ENCODE results near the gene DPCD.
"Not testable (repeated sequence)": the region's sequence is repeated elsewhere in the genome, so short reads cannot be mapped to it uniquely, and the experiment has no call there.

The DPCD gene

DNA sequence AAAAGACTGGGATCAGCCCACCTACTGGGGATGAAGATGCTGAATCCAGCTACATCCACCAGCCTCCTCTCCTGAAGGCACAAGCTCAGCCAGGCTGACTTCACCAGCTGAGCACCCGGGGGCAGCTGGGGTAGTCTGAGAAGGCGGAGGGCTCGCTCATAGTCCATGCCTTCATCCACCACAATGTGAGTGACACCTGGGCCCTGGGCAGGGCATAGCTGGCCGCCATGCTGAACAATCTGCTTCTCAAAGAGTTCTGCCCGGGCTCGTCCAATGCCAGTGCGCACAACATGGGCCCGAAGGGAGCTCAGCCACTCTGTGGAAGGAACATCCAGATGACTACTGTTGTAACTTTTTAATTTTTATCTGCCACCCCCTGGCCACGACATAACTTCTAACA, 2.3 kb upstream of the DPCD start:
- no peak for DNase-seq

DNA sequence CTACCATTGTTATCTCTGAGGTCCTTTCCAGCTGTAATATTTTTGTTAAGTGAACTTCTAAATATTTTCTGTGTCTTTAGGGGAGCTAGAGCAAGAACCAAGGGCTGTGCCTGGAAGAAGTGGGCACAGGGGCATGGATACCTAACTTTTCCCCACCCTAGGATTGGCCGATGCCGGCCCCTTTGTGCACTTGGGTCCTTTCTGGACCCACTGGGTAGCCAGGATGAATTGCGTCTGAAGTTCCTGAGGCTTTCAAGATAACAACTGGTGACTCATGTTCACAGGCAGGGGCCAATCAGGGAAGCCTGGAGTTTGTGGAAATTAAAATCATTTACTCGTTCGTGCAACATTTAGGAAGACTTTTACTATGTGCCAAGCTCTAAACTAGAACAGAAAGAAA, 758 bp downstream of the DPCD start:
- DNase-seq, result no peak

DNA sequence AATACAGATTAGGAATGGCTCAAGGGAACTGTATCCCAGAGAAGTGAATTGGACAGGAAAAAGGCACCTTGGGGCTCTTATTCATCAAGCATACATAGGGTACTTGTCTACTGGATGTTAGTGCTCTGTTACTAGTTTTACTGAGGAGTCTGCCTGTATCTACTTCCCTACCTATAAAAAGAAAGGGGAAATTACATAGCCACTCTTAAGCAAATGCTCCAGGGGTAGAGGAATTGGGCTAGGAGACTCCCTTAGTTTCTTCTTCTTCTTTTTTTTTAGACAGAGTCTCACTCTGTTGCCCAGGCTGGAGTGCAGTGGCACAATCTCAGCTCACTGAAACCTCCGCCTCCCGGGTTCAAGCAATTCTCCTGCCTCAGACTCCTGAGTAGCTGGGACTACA, 5.2 kb downstream of the DPCD start:
- not testable (repeated sequence) for DNase-seq

DNA sequence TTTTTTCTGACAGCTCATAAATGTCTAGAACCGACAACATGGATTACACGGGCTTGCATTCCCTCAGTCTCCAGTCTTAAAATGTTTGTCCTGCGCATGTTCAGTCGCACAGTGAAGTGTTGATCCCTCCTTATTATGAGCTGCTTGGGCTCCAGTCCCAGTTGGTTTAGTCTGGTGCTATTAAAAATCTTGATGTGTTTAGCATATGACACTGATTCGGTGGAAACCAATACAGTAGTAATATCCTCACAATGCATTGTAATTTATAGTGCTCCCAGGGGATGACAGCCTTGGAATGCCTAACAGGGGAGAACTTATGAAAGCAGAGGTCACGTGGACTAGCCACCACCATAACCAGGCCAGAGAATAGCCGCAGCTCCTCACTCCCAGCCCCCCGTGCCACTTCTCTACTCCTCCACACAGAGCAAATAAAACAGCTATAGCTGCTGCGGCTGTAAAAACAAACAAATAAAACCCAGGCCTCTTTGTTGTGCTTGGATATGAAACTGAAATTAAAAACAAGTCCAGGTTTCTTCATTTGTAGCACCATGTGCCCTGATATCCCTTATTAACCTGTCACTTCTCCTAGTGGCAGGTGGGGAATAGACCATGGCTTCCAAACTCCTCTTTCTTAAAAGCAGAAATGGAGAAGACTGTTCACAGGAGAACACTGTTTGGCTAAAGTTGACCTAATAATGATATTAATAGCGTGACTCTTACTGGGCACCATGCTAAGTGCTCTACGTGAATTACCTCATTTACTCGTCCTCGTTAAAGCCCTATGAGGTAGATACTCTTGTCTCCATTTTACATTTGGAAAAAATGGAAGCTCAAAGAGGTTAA, 7.7 kb downstream of the DPCD start:
- no peak for DNase-seq

DNA sequence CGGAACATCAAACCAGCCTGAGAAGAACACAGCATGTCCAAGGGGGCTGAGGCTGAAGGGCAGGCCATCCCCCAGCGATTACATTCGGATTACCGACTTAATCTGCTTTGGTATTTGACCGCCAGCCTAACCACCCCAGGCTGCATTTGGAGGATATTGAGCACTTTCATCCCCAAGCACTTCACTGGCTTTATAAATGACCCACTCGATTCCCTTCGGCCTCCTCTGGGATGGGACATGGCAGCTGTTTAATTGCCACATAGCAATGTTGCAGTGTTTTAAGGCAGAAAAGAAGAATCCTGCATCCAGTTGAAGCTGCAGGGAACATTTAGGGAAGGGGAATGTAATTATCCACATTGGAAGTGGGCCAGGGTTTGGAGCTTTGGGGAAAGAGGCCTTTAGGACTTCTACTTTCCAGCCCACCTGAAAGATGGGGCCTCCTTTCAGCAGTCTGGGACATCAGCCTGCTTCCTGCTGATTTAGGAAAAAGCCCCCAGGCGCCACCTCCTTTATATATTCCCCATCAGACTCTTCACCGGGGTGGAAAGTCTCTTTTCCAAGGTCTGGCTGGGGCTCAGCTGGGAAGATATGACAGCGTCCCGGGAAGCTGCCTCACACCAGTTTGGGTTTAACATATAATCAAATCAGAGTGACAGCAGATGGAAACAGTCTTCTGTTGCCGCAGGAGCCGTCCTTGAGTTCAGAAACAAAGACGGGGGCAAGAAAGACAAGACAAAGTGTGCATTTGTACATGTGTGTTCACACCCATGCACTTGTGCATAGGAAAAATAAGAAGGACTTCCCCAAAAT, 9.2 kb downstream of the DPCD start:
- DNase-seq, result no peak

DNA sequence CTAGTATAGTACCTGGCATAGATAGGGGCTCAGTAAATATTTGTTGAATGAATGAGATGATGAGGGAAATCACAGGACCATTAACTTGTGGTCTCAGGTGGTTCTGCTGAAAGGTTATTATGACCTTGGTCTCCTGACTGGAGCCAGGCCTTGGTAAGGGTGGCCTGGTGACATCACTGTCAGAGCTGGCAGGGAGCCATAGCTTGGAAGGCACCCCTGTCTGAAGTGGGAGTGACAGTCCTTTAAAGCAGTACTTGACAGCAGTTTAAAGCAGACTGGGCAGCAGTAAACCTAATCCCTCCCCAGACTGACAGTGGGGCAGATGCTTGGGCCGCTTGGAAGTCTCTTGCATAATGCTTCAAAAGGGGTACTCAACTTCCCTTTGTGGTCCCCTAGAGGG, 13.4 kb downstream of the DPCD start:
- DNase-seq, result no peak

DNA sequence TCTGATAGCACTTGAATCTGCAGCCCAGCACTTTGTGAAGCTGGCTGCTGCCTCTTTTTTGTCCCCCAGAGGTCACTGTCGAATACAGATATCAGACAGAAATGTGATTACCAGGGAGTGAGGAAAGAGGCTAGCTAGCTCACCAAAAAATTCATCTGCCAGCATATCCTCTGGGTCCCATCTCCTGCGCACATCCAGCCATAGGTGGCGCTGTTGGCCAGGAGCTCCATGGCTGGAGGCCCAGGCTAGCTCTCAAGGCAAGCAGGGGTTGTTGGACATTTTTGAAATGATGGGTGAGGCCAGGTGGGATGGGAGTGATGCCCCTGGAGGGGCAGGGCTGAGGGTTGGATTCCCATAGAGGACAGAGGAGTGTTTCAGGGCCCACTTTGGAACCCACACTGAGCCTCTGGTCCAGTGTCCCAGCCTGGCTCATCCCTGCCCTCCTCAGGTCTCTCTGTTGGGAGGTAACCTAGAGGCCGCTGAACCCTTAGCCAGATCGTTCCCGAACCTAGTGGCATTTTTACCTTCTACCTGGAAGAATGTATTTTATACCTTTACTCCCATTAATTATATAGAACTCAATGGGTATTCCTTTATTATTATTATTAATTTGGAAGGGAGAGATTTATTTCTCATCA, 14.8 kb downstream of the DPCD start:
- peak in 13 of 14 donors; percentile 18 to 78 (median 54) for DNase-seq

DNA sequence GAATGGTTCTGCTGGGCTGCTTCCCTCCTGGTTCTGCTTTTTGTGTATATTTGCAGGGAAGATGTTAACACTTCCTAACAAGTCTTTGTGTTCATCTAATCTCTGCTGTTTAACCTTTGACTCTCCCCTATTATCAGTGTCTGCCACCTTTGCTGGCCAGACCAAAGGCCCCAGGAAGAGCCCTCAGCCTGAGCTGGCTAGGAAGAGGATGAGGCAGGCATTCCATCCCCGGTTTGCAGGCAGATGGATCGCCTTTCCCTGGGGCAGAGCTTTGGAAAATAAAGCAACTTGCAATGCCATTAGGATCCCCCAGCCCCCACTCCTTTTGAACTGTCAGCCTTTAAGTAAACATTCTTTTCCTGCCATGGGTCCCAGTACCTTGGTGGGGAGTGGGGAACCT, 19.0 kb downstream of the DPCD start:
- no peak for DNase-seq

DNA sequence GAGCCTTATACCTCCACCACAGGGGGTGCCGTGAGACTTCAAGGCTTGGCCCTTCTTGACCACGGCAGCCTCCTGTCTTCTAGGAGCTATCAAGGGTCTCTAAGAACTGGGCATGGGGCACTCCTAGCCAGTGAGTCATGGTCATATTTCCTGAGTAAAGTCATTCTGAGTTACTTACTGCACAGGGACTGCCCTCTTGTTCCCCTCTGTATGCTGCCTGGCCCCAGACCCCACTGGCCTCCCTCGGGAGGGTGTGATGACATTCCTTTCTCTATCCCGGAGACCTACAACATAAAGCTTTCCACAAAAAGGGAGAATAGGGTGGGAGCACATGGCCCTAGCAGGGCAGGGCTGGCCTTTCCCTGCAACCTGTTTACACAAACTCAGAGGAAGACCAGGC, 21.4 kb downstream of the DPCD start:
- no peak for DNase-seq

DNA sequence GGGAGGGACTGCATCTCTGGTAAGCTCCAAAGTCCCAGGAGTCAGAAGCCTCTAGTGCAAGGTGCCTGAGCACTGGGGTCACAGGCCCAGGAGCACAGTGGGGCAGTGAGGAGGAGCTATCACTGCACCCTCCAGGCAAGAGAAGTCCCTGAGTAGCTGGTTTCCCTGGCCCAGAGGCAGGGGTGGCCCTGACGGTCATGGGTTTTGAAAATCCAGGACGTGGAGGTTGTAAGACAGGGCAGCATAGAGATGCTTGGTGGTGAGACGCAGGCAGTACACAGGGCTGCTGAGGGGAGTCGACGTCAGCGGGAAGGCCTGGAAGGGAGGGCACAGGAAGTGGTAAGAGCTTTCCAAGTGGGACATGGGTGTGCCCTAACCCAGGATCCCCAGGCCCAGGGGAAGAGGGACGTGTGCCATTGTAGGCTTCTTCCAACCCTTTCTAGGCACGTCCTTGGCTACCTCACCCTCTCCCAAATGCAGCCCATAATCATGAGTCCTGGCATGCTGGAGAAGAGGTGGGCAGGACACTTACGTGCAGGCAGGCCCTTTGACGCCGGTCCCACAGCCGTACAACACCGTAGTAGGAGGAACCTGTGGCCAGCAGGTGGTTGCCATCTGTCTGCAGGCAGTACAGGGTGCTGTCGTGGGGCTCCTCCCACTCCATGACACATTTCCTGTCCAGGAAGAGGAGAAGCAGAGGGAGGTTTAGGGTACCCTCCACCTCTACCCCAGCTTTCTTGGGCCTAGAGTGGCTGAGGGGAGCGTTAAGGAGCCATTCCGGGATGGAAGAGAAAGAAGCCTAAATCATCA, 23.2 kb downstream of the DPCD start:
- DNase-seq, result no peak

DNA sequence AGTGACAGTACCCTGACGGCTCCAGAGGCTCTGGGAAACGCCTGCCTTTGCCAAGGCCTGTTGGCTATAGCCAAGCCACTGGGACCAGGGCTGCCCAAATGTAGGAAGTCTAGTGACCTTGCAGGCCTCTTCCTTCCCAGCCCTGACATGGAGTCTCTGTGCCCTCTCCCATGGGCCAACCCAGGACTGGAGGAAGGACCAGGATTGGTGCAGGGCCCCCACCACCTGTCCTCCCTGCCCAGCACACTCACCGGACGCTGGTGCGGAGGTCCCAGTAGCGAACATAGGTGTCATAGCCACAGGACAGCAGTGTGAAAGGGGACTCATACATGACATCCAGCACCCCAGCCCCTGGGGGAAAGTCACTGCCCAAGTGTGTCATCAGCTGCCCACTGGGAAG, 24.0 kb downstream of the DPCD start:
- no peak for DNase-seq

DNA sequence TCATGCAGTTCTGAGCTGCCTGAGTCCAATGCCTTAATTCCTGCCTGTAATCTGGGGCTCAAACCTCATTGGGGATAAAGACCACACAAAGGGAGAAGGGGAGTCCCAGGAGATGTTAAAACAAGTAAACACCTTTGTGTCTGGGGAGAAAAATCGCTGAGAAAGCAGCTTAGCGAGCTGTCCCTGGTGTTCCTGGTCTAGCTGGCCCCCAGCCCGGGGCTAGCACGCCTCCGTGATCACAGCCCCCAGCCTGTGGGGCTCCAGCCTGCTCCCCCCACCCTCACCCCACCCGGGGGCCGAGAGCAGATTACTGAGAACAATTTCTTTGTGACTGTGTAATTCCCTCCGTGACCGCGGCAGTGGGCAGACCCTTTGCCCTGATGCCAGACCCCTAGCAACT, 24.8 kb downstream of the DPCD start:
- DNase-seq, result no peak

DNA sequence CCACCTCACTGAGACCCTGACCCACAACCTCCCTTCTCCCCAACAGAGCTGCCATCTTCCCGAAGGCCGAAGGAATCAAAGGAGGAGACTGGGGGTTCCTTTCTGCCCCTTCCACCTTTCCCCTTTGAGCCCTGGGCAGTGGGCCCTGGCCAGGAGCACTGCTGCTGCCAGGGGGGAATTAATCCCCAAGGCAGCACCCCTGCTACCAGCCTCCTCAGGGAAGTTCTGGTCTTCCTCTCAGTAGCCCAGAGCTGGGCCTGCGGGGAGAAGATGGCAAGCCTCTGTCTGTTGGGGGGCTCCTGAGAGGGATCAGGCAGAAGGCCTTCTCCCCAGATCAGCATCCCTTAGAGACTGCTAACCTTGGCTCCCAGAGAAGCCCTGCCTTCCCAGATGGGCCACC, 25.5 kb downstream of the DPCD start:
- DNase-seq, result no peak

DNA sequence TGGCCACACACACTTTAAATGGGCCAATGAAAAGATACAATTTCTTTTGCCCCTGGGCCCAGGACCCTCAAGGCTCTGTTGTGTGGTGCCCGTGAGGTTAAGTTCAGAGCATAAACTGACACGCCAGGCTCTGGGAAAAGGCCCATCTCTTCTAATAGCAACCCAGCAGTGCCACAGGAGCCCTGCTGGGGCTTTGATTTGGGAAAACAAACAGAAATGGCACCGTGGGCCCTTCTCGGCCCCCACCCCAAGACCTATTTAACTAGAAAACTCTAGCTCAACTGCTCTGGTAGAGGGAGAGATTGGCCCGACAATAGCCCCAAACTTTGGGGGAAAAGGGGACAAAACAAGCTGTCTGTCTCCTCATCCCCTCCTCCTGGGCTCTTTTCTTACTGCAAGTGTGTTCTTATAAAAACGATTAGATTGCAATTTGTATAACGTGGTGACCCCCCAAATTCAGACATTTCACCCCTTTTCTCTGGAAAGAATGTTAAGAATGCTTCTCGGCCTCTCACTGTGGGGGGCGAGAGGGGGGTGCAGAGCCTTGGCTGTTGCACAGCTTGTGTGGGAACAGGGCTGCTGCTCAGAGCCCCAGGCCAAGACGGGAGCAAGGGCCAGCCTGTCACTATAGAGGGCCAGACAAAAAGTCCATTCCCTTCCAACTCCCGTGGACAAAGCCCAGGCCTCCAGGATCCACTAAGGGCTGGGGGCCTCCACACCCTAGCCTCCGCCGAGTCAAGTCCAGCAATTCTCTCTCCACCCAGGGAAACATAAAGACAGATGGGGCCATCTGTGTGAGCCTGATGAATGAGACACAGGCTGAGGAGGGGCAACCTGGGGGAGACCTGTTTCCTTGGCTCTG, 26.8 kb downstream of the DPCD start:
- DNase-seq, result no peak

DNA sequence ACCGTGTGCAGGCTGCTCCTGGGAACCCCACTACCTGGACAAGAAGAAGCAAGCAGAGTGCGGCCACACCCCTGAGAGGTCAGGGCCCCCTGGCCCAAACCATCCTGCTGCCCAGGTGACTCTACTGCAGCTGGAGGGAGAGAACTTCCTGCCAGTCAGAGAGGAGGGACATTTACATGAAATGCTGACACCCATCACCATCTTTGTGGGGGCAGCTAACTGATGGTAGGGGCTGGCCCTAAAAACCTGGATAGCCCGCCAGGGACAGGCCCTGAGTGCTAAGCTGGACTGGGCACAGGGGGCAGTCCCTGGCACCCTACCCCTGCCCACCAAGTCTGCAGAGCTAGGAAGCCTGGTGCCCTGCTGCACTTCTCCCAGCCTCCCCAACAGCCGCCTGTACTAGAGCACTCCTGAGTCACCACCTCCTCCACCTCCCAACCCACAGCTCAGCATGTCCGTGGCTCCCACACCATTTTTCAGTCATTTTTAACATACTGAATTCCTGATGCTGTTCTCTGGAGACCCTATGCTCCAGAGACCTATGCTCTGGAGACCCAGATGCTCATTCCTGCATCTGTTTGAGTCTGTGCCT, 27.5 kb downstream of the DPCD start:
- no peak for DNase-seq

DNA sequence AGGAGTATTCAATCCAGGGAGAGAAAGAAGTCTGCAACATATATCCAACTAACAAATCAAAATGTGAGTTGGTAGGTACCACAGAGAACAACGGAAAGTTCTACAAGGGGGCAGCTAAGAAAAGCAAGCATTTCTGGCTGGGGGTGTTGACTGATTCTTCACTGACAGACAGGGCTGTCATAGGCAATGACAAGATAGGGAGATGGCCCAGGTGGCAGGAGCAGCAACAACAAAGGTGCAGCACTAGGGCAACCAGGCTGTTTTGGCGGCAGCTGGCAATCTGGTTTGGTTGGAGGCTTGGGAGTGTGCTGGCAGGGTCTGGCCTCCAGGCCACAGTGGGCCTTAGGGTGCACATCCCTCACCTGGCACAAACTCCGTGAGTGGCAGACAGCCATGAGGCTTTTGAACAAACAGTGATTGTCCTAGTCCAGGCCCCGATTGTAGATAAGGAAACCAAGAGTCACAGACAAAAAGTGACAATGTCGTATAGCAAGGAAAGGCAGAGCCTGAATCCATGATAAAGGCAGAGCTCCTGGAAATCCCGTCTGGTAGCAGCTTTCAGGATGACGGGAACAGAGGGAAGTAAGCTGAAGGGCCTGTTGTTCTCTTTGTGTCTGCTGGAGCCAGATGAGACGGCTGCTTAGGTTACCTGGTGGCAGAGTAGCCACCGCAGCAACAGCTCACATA, 28.4 kb downstream of the DPCD start:
- no peak for DNase-seq

DNA sequence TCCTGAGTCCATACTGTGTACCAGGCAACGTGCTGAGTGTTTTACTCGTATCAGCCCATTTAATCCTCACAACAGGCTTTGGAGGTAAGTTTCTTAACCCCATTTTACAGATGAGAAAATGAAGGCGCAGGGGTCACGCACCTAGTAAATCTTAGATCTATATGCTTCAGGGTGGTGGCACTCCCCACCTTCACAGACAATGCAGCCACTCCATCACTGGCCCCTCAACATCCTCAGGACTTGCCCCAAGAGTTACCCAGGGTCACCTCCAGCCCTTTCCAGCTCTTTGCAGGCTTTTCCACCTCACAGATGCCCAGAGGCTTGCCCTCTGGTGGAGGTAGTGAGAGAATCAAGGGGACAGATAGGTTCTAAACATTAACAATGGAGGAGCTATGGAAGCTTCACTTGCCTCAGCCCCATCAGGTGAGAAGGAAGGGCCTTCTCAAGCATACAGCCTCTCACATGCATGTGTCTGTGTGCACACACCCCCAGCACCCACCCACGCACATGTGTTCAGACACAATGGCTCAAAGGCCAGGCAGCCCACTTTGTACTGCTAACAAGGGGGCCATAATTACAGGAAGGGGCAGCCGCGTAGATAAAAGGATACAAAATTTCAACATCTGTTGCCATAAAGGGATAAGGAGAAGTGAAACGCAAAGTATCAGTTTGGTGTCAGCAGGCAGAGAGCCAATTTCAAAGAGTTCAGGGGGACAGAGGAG, 29.1 kb downstream of the DPCD start:
- DNase-seq, result no peak

DNA sequence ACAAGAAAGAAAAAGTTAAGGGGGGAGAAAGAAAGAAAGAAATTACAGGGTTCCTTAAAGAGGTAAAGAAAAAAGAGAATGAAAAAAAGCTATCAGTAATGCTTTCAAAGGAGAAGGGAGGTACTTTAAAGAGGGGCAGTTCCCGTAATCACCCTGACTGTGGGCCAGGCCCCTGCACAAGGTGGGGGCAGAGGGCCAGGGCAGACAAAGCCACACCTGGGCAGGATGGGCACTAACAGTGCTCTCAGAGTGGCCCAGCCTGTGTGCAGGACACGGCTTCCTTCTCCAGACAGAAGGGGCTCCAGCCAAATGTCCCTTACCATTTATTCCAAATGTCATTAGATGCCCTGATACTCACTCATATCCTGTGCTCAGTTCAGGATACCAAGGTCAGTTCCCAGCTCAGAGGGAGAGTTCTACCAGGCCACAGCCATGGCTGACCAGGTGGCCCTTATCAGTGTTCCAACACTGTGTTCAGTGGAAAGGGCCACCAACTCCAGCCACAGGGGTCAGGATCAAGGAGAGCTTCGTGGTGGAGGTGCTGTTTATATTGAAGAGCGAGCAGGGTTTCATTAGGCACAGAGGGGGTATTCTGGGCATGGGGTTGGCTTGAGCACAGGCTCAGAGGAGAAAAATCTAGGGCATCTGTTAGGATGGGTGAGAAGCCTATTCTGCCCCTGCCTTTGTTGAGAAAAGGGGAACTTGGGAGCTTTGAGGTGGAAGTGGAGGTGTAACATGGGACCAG, 29.9 kb downstream of the DPCD start:
- DNase-seq, result no peak

DNA sequence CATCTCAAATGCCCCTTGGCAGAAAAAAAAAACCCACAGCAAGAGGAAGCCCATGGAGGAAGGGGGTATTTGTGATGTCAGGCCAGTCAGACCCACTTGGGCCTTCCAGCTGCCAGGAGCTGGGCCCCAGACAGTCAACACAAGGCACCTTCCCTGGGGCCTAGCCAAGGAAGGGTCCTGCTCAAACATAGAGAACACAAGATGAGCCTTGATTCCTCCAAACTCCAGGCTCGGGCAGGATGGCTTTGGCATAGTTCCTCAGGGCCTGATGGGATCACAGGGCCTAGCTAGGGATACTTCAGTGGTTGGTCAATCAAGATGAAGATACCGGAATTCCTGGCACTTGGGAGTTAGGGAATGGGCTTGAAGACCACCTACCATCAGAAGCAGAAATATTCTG, 30.8 kb downstream of the DPCD start:
- no peak for DNase-seq
